Spleen (tissue), 11 donors: Measurements from ENCODE around the gene HDAC7. TPM values are rescaled to one million over a fixed set of nuclear protein-coding genes. Genes with fewer than 3 reads are reported as not detected.

Experiments
- DNase-seq: peaks from one replicate; pipeline ENCODE4 v3.0.0-alpha.2; 2020
- H3K27ac ChIP-seq, 8 donors: fragments of 200-600 bp; sonication (generic) in 7 of 8; 1 replicate in 4 of 8; 2 replicates in 4 of 8; pipeline versions ENCODE4 v1.5.0 to v1.8.0; 2016 to 2021; ENCODE audit warnings: inconsistent platforms in 4 of 8, mild to moderate bottlenecking in 4 of 8, moderate library complexity in 1 of 8
- H3K27me3 ChIP-seq, 7 donors: fragments of 200-600 bp; sonication (generic) in 6 of 7; replicated peaks in 1 of 7; 1 replicate in 4 of 7; 2 replicates in 3 of 7; pipeline versions ENCODE4 v1.5.0 to v1.8.0; 2016 to 2021; ENCODE audit warnings: inconsistent platforms in 3 of 7, mild to moderate bottlenecking in 1 of 7
- H3K36me3 ChIP-seq, 6 donors: fragments of 200-600 bp; sonication (generic) in 5 of 6; 1 replicate in 4 of 6; 2 replicates in 2 of 6; pipeline versions ENCODE4 v1.5.0 to v1.8.0; 2016 to 2021; ENCODE audit warnings: inconsistent platforms in 2 of 6
- H3K4me1 ChIP-seq, 6 donors: fragments of 200-600 bp; sonication (generic) in 5 of 6; 1 replicate in 3 of 6; 2 replicates in 3 of 6; pipeline versions ENCODE4 v1.5.0 to v1.8.0; 2016 to 2021; ENCODE audit warnings: inconsistent platforms in 3 of 6
- H3K4me3 ChIP-seq, 8 donors: fragments of 200-600 bp; sonication (generic) in 7 of 8; 1 replicate in 4 of 8; 2 replicates in 4 of 8; pipeline versions ENCODE4 v1.5.0 to v1.8.0; 2016 to 2021; ENCODE audit warnings: inconsistent platforms in 4 of 8, mild to moderate bottlenecking in 4 of 8, moderate library complexity in 2 of 8
- H3K9me3 ChIP-seq, 8 donors: fragments of 200-600 bp; sonication (generic) in 7 of 8; 1 replicate in 4 of 8; 2 replicates in 4 of 8; pipeline versions ENCODE4 v1.5.0 to v1.8.0; 2016 to 2021; ENCODE audit warnings: inconsistent platforms in 4 of 8
- POLR2A ChIP-seq, 3 donors: fragments of 450-650 bp; IDR thresholded peaks; one replicate each; pipeline ENCODE4 v1.5.1; 2017; ENCODE audit warnings: antibody characterized with exemption in 3 of 3, mild to moderate bottlenecking in 1 of 3
- POLR2AphosphoS5 ChIP-seq, 3 donors: sonication (generic); formaldehyde crosslinking; IDR thresholded peaks; one replicate each; pipeline ENCODE4 v1.5.1; 2017; ENCODE audit warnings: antibody characterized with exemption in 3 of 3
- WGBS, 5 donors: extraction: QIAGEN DNeasy Blood & Tissue Kit in 3 of 5; methylation state at CpG; one replicate each; pipeline versions ENCODE4 v1.1.5 to v1.1.7; 2013 to 2018; 5-methylcytosine and 5-hydroxymethylcytosine counted together
- intact Hi-C: fragments of 100-400 bp; cut with DNase I; formaldehyde crosslinking; loops from one replicate; pipeline ENCODE4 v1.15.0; 2023; ENCODE audit warnings: low total_unique reads
- polyA plus RNA-seq, 3 donors: library from polyadenylated mRNA; stranded (reverse); fragments of 200-250 nt; gene quantifications; one replicate each; pipeline ENCODE4 v1.2.1, GENCODE V29; 2013
- total RNA-seq, 7 donors: library from RNA; depleted of rRNA in 3 of 7; stranded (reverse); fragments of >200 nt in 3 of 7; fragmentation: NEBNext Ultra II Directional in 4 of 7; extraction: Animal tissue kit (Norgen Biotek cat#: 25700) in 4 of 7; gene quantifications; one replicate each; pipeline versions ENCODE4 v1.1.0 to v1.2.1, GENCODE V29; 2016 to 2021
- TF ChIP-seq, protein P1 (sequence below), 11 experiments: fragments of 200-600 bp in 7 of 11; fragments of 450-650 bp in 4 of 11; sonication (generic) in 4 of 11; IDR thresholded peaks in 8 of 11; conservative IDR thresholded peaks in 3 of 11; 1 replicate in 7 of 11; 2 replicates in 4 of 11; pipeline versions ENCODE4 v1.4.0 to v1.8.0; 2016 to 2021; ENCODE audit warnings: antibody characterized with exemption in 11 of 11, inconsistent platforms in 4 of 11, mild to moderate bottlenecking in 1 of 11
- donor health status: healthy with polysubstance abuse.
- donor health status: DM: no; HTN: no; CAD: no; lungs with moderate emphysema.
- donor health status: DM: no; HTN: no; CAD: no.
- donor health status: Bipolar disorder and iron deficiency.
- donor health status: healthy.
- donor health status: DM: no; HTN: no; CAD: no.
- donor health status: DM: yes; HTN: yes; CAD: no.

The HDAC7 gene
- total and polyA plus RNA-seq, 10 donors: 39.6 to 158 (median 101) TPM

- no peaks in the 10 kb centered on the region for H3K27me3 ChIP-seq
- no peaks in the 10 kb centered on the region for H3K9me3 ChIP-seq
- no peak overlapping the region for H3K4me3 ChIP-seq
- TF ChIP-seq POLR2A (IDR thresholded peaks at IDR 0.05): no peak
- TF ChIP-seq POLR2AphosphoS5 (IDR thresholded peaks at IDR 0.05): peak in 1 of 3 donors; percentile 35
- intact Hi-C loops: no loop called here
- peak overlapping the region in 2 of 8 donors; percentile 38 to 51 for H3K27ac ChIP-seq
- H3K36me3 ChIP-seq: peaks cover 10 to 84% (median 66%) of the 10 kb centered on the region in 6 donors
- DNase-seq: peak; percentile 69
- WGBS, 5 donors: 86 to 92% (median 87%) methylated on average over 12 to 17 of the region's 17 CpGs
- peaks cover 4 to 39% (median 26%) of the 10 kb centered on the region in 6 donors for H3K4me1 ChIP-seq
Measured at GRCh38 chr12:47783024-47783755, 36.5 kb downstream of the HDAC7 start.

GRCh38 chr12:47782372-47782770, 37.3 kb downstream of the HDAC7 start:
- H3K36me3 ChIP-seq: peaks cover 3 to 76% (median 58%) of the 10 kb centered on the region in 6 donors
- H3K9me3 ChIP-seq: no peaks in the 10 kb centered on the region
- peak; percentile 69 for DNase-seq
- peak overlapping the region in 3 of 8 donors; percentile 27 to 51 (median 38) for H3K27ac ChIP-seq
- TF ChIP-seq POLR2AphosphoS5 (IDR thresholded peaks at IDR 0.05) (peak in 2 of 3 donors; percentile 13 to 41), POLR2A (IDR thresholded peaks at IDR 0.05) (no peak)
- TF ChIP-seq, protein P1, sequence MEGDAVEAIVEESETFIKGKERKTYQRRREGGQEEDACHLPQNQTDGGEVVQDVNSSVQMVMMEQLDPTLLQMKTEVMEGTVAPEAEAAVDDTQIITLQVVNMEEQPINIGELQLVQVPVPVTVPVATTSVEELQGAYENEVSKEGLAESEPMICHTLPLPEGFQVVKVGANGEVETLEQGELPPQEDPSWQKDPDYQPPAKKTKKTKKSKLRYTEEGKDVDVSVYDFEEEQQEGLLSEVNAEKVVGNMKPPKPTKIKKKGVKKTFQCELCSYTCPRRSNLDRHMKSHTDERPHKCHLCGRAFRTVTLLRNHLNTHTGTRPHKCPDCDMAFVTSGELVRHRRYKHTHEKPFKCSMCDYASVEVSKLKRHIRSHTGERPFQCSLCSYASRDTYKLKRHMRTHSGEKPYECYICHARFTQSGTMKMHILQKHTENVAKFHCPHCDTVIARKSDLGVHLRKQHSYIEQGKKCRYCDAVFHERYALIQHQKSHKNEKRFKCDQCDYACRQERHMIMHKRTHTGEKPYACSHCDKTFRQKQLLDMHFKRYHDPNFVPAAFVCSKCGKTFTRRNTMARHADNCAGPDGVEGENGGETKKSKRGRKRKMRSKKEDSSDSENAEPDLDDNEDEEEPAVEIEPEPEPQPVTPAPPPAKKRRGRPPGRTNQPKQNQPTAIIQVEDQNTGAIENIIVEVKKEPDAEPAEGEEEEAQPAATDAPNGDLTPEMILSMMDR (IDR thresholded peaks at IDR 0.05 in 8 of 11, conservative IDR thresholded peaks at IDR 0.05 in 3 of 11): no peak
- intact Hi-C loops: no loop called here
- no peaks in the 10 kb centered on the region for H3K27me3 ChIP-seq
- no peak overlapping the region for H3K4me3 ChIP-seq
- WGBS, 5 donors: 60 to 69% (median 66%) methylated on average over 7 to 8 of the region's 8 CpGs
- H3K4me1 ChIP-seq: peaks cover 4 to 47% (median 34%) of the 10 kb centered on the region in 6 donors

DNA sequence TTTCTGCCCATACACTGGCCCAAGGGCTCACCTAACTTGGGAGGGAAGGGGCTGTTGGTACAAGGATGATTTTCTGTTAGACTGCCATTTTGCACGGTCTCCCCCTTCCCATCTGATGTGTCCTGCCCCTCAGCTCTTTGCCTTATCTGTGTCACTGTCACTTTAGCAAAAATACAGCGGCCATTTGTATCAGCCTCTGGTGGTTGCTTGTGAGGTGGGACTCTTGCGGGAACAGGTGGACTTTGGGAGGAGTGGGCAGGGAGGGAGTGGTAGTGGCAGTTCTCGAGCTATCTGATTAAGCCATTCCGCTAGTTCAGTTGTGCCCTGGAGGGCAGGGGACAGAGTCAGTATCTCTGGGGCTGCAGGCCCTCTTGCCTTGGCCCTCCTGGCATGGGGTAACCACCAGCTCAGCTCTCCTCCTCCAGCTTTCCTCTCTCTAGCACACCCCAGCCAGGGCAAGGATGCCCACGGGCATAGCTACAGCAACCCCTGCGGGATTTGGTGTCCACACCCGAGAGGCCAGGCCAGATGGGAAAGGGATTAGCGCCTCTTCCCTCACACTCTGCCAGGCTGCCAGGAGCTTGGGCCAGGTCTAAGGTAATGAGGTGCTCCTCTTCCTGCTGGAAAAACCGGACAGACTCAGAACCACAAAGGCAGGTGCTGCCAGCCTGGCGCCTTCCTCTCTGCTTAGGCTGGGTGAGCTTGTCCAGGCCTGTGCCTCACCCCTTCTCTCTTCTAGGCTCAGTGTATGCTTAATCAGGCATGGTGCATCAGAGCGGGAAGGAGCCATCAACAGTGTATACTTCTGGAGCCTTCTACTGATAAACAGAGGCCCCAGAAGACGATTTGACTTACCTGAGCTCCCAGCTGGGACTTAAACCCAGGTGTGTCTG, 38.0 kb downstream of the HDAC7 start:
- intact Hi-C loops: no loop called here
- Histone ChIP-seq H3K27ac (peak overlapping the region in 4 of 8 donors; percentile 14 to 51 (median 32)), H3K27me3 (no peaks in the 10 kb centered on the region), H3K9me3 (no peaks in the 10 kb centered on the region), H3K4me3 (no peak overlapping the region), H3K4me1 (peaks cover 11 to 52% (median 41%) of the 10 kb centered on the region in 6 donors), H3K36me3 (peaks cover 0 to 69% (median 51%) of the 10 kb centered on the region in 6 donors)
- 80 to 87% (median 83%) methylated on average over 11 to 13 of the region's 13 CpGs for WGBS, 5 donors
- TF ChIP-seq, protein P1 (IDR thresholded peaks at IDR 0.05 in 8 of 11, conservative IDR thresholded peaks at IDR 0.05 in 3 of 11): no peak
- TF ChIP-seq POLR2AphosphoS5 (IDR thresholded peaks at IDR 0.05) (peak in 2 of 3 donors; percentile 35 to 57), POLR2A (IDR thresholded peaks at IDR 0.05) (no peak)
- DNase-seq: peak; percentile 76

GRCh38 chr12:47779943-47780504, 39.7 kb downstream of the HDAC7 start:
- Histone ChIP-seq H3K9me3 (no peaks in the 10 kb centered on the region), H3K36me3 (peaks cover 0 to 52% (median 34%) of the 10 kb centered on the region in 6 donors), H3K4me1 (peaks cover 21 to 68% (median 58%) of the 10 kb centered on the region in 6 donors), H3K4me3 (no peak overlapping the region), H3K27ac (peak overlapping the region in 4 of 8 donors; percentile 21 to 48 (median 32)), H3K27me3 (no peaks in the 10 kb centered on the region)
- intact Hi-C loops: no loop called here
- peak; percentile 49 for DNase-seq
- TF ChIP-seq, protein P1 (IDR thresholded peaks at IDR 0.05 in 8 of 11, conservative IDR thresholded peaks at IDR 0.05 in 3 of 11): no peak
- TF ChIP-seq POLR2A (IDR thresholded peaks at IDR 0.05) (no peak), POLR2AphosphoS5 (IDR thresholded peaks at IDR 0.05) (peak in 1 of 3 donors; percentile 57)
- 62 to 82% (median 68%) methylated on average over 9 to 11 of the region's 11 CpGs for WGBS, 5 donors
